ENCODE data around the gene ITGB4.

Gene ITGB4

GRCh38 chr17:75771334-75772281 is 50.3 kb downstream of the ITGB4 start:
- TF ChIP-seq EZH2 (optimal IDR thresholded peaks at IDR 0.05; ENCODE audit: low read depth, low read length) (no peak), CTCF (IDR thresholded peaks at IDR 0.05; ENCODE audit: low read length) (no peak)
- Histone ChIP-seq H3K4me3 (ENCODE audit: low read length) (no peak overlapping the region), H3K4me2 (ENCODE audit: low read depth, low read length) (no peak overlapping the region), H3K9me3 (replicated peaks; ENCODE audit: insufficient read depth, low read length) (no peaks in the 10 kb centered on the region), H3K9ac (ENCODE audit: low read length) (no peak overlapping the region), H3K27ac (ENCODE audit: low read length) (no peak overlapping the region), H2AFZ (ENCODE audit: low read length) (no peak overlapping the region), H4K20me1 (ENCODE audit: insufficient read depth, low read length) (no peaks in the 10 kb centered on the region), H3K79me2 (ENCODE audit: low read length) (no peaks in the 10 kb centered on the region), H3K9me2 (replicated peaks; ENCODE audit: insufficient read depth, low read length) (no peaks in the 10 kb centered on the region), H3K4me1 (ENCODE audit: low read length) (no peaks in the 10 kb centered on the region), H3K36me3 (replicated peaks; ENCODE audit: insufficient read depth, low read length) (no peaks in the 10 kb centered on the region), H3F3A (ENCODE audit: insufficient read depth, low read length) (peaks cover 15% of the 10 kb centered on the region), H3K27me3 (replicated peaks; ENCODE audit: insufficient read depth, low read length) (no peaks in the 10 kb centered on the region)
- DNase-seq, result no peak

GRCh38 chr17:75773121-75773807 is 52.0 kb downstream of the ITGB4 start:
- Histone ChIP-seq H3K79me2 (ENCODE audit: low read length) (peaks cover 8% of the 10 kb centered on the region), H2AFZ (ENCODE audit: low read length) (no peak overlapping the region), H3K27me3 (replicated peaks; ENCODE audit: insufficient read depth, low read length) (no peaks in the 10 kb centered on the region), H3K9ac (ENCODE audit: low read length) (no peak overlapping the region), H3K36me3 (replicated peaks; ENCODE audit: insufficient read depth, low read length) (peaks cover 7% of the 10 kb centered on the region; the same call in 1 of the 2 replicates), H3K9me3 (replicated peaks; ENCODE audit: insufficient read depth, low read length) (no peaks in the 10 kb centered on the region), H4K20me1 (ENCODE audit: insufficient read depth, low read length) (peaks cover 14% of the 10 kb centered on the region), H3K4me1 (ENCODE audit: low read length) (no peaks in the 10 kb centered on the region), H3K9me2 (replicated peaks; ENCODE audit: insufficient read depth, low read length) (no peaks in the 10 kb centered on the region), H3K4me3 (ENCODE audit: low read length) (no peak overlapping the region), H3K4me2 (ENCODE audit: low read depth, low read length) (no peak overlapping the region), H3K27ac (ENCODE audit: low read length) (no peak overlapping the region), H3F3A (ENCODE audit: insufficient read depth, low read length) (peaks cover 31% of the 10 kb centered on the region)
- no peak for TF ChIP-seq EZH2 (optimal IDR thresholded peaks at IDR 0.05; ENCODE audit: low read depth, low read length)
- TF ChIP-seq CTCF (IDR thresholded peaks at IDR 0.05; ENCODE audit: low read length), result no peak
- no peak for TF ChIP-seq EZH2phosphoT487 (IDR thresholded peaks at IDR 0.05; ENCODE audit: low read length)
- no peak for DNase-seq

- Histone ChIP-seq H3K4me3 (ENCODE audit: low read length) (no peak overlapping the region), H3K79me2 (ENCODE audit: low read length) (peaks cover 15% of the 10 kb centered on the region), H2AFZ (ENCODE audit: low read length) (no peak overlapping the region), H3K9me3 (replicated peaks; ENCODE audit: insufficient read depth, low read length) (no peaks in the 10 kb centered on the region), H3K36me3 (replicated peaks; ENCODE audit: insufficient read depth, low read length) (peaks cover 10% of the 10 kb centered on the region; the same call in 1 of the 2 replicates), H4K20me1 (ENCODE audit: insufficient read depth, low read length) (peaks cover 21% of the 10 kb centered on the region), H3K9ac (ENCODE audit: low read length) (no peak overlapping the region), H3K4me2 (ENCODE audit: low read depth, low read length) (no peak overlapping the region), H3K9me2 (replicated peaks; ENCODE audit: insufficient read depth, low read length) (no peaks in the 10 kb centered on the region), H3K4me1 (ENCODE audit: low read length) (no peaks in the 10 kb centered on the region), H3K27me3 (replicated peaks; ENCODE audit: insufficient read depth, low read length) (no peaks in the 10 kb centered on the region), H3F3A (ENCODE audit: insufficient read depth, low read length) (peaks cover 38% of the 10 kb centered on the region), H3K27ac (ENCODE audit: low read length) (no peak overlapping the region)
- TF ChIP-seq EZH2 (optimal IDR thresholded peaks at IDR 0.05; ENCODE audit: low read depth, low read length), result no peak
- TF ChIP-seq EZH2phosphoT487 (IDR thresholded peaks at IDR 0.05; ENCODE audit: low read length), result no peak
- TF ChIP-seq CTCF (IDR thresholded peaks at IDR 0.05; ENCODE audit: low read length), result peak; percentile 19; the same call in 1 of the 2 replicates
- no peak for DNase-seq
Measured at GRCh38 chr17:75773808-75774470, 52.7 kb downstream of the ITGB4 start.
